Dedifferentiated amniotic fluid mesenchymal stem cell (primary cell): Measurements from ENCODE around the gene NANP.
"Not testable (repeated sequence)": the region's sequence is repeated elsewhere in the genome, so short reads cannot be mapped to it uniquely, and the experiment has no call there.

Experiments
- DNase-seq: peaks from one replicate; pipeline ENCODE4 v3.0.0-alpha.2; 2016; ENCODE audit errors: extremely low spot score

Gene NANP

GRCh38 chr20:25606094-25606695 is 17.6 kb downstream of the NANP start:
- no peak for DNase-seq

- DNase-seq, result no peak
Measured at GRCh38 chr20:25605148-25605547, 18.7 kb downstream of the NANP start.

GRCh38 chr20:25604611-25605010 is 19.2 kb downstream of the NANP start:
- DNase-seq, result no peak

- DNase-seq, result not testable (repeated sequence)
Measured at GRCh38 chr20:25602914-25603309, 20.9 kb downstream of the NANP start.

GRCh38 chr20:25602191-25602913 is 21.5 kb downstream of the NANP start:
- not testable (repeated sequence) for DNase-seq

- no peak for DNase-seq
Measured at GRCh38 chr20:25601659-25602058, 22.2 kb downstream of the NANP start.

- DNase-seq, result no peak
Measured at GRCh38 chr20:25600632-25601031, 23.2 kb downstream of the NANP start.

- no peak for DNase-seq
Measured at GRCh38 chr20:25592135-25592852, 31.5 kb downstream of the NANP start.

GRCh38 chr20:25590778-25591177 is 33.0 kb downstream of the NANP start:
- not testable (repeated sequence) for DNase-seq

- no peak for DNase-seq
Measured at GRCh38 chr20:25588491-25588890, 35.3 kb downstream of the NANP start.

GRCh38 chr20:25587536-25587935 is 36.3 kb downstream of the NANP start:
- no peak for DNase-seq

- DNase-seq, result no peak
Measured at GRCh38 chr20:25586877-25587276, 36.9 kb downstream of the NANP start.

- peak; percentile 25 for DNase-seq
Measured at GRCh38 chr20:25584905-25585704, 38.7 kb downstream of the NANP start, which contains the start of gene NINL. TSS of gene NINL (minus strand) at chr20:25585531. CDS start at chr20:25526587, 58,944 bp downstream.

- DNase-seq, result not testable (repeated sequence)
Measured at GRCh38 chr20:25583607-25584006, 40.2 kb downstream of the NANP start.

GRCh38 chr20:25580711-25581110 is 43.1 kb downstream of the NANP start:
- no peak for DNase-seq

GRCh38 chr20:25579081-25579770 is 44.6 kb downstream of the NANP start:
- no peak for DNase-seq

- DNase-seq, result no peak
Measured at GRCh38 chr20:25576783-25577530, 46.9 kb downstream of the NANP start.

GRCh38 chr20:25574411-25574810 is 49.4 kb downstream of the NANP start:
- DNase-seq, result no peak

- peak; percentile 36 for DNase-seq
Measured at GRCh38 chr20:25573288-25574251, 50.2 kb downstream of the NANP start.
